OCI-LY3 (cell line): ENCODE data around the gene GABRG3.

ENCODE experiments used
- CTCF ChIP-seq: fragments of 200-600, 300-600 bp; sonication (generic); IDR thresholded peaks from 2 replicates; pipeline ENCODE4 v1.5.1; 2014; ENCODE audit warnings: antibody characterized with exemption, low read length, low read depth
- EZH2phosphoT487 ChIP-seq: fragments of 200-600 bp; shearing (Covaris generic); IDR thresholded peaks from 2 replicates; pipeline ENCODE4 v1.6.1; 2018; ENCODE audit warnings: antibody characterized with exemption, mixed run types, low read depth

- no peak for TF ChIP-seq CTCF
- TF ChIP-seq EZH2phosphoT487 = no peak
Observed at GRCh38 chr15:27223179-27223578, 252.2 kb downstream of the GABRG3 start.
